NCI-H82 treated with DMSO at 0.1 percent for 48 hours (cell line): ENCODE measurements around the gene CCDC6.

Experiments
- DNase-seq: peaks from one replicate; lab custom pipeline; 2025; ENCODE audit not compliant: unreplicated experiment; lab: John Stamatoyannopoulos, UW

The CCDC6 gene

GRCh38 chr10:59852670-59853069, 53.7 kb downstream of the CCDC6 start:
- no peak for DNase-seq

- DNase-seq = no peak
Measured at GRCh38 chr10:59851864-59852263, 54.5 kb downstream of the CCDC6 start.

GRCh38 chr10:59847888-59848287, 58.5 kb downstream of the CCDC6 start:
- no peak for DNase-seq

- no peak for DNase-seq
Measured at GRCh38 chr10:59847326-59847725, 59.0 kb downstream of the CCDC6 start.

- no peak for DNase-seq
Measured at GRCh38 chr10:59844436-59844835, 61.9 kb downstream of the CCDC6 start.

- DNase-seq = no peak
Measured at GRCh38 chr10:59843748-59844147, 62.6 kb downstream of the CCDC6 start.

GRCh38 chr10:59839576-59839975, 66.8 kb downstream of the CCDC6 start:
- DNase-seq = no peak

- no peak for DNase-seq
Measured at GRCh38 chr10:59838085-59838789, 68.1 kb downstream of the CCDC6 start.

- DNase-seq = no peak
Measured at GRCh38 chr10:59833810-59834209, 72.5 kb downstream of the CCDC6 start.

GRCh38 chr10:59832506-59832905, 73.8 kb downstream of the CCDC6 start:
- DNase-seq = no peak

- DNase-seq = no peak
Measured at GRCh38 chr10:59831658-59832503, 74.5 kb downstream of the CCDC6 start.

- peak; percentile 50 for DNase-seq
Measured at GRCh38 chr10:59830601-59831259, 75.6 kb downstream of the CCDC6 start.

GRCh38 chr10:59829601-59830000, 76.8 kb downstream of the CCDC6 start:
- no peak for DNase-seq

- DNase-seq = no peak
Measured at GRCh38 chr10:59829024-59829423, 77.3 kb downstream of the CCDC6 start.

GRCh38 chr10:59825932-59826331, 80.4 kb downstream of the CCDC6 start:
- no peak for DNase-seq

GRCh38 chr10:59823751-59824150, 82.6 kb downstream of the CCDC6 start:
- DNase-seq = no peak

GRCh38 chr10:59823111-59823510, 83.2 kb downstream of the CCDC6 start:
- no peak for DNase-seq

- no peak for DNase-seq
Measured at GRCh38 chr10:59820471-59820870, 85.9 kb downstream of the CCDC6 start.

GRCh38 chr10:59819683-59820082, 86.7 kb downstream of the CCDC6 start:
- no peak for DNase-seq

- no peak for DNase-seq
Measured at GRCh38 chr10:59819265-59819664, 87.1 kb downstream of the CCDC6 start.

GRCh38 chr10:59817773-59818172, 88.6 kb downstream of the CCDC6 start:
- no peak for DNase-seq

GRCh38 chr10:59814878-59815277, 91.5 kb downstream of the CCDC6 start:
- no peak for DNase-seq
